ENCODE measurements around the gene SNRPB.

SNRPB gene

DNA sequence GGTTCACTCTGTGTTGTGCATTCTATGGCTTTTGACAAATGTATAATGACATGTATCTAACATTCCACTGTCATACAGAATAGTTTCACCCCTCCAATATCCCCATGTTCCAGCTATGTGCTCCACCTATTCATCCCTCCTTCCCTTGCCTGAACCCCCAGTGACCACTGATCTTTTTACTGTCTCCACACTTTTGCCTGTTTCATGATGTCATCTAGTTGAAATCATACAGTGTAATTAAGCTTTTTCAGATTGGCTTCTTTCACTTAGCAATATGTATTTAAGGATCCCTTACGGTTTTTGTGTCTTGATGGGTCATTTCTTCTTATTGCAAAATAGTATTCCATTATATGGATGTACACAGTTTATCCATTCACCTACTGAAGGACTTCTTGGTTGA, 50.1 kb downstream of the SNRPB start:
- DNase-seq (ENCODE audit: insufficient read length, low spot score) (no peak), FAIRE-seq (no peak)
- no peak for TF ChIP-seq POLR2A (IDR thresholded peaks at IDR 0.05; ENCODE audit: low read depth, low read length)

DNA sequence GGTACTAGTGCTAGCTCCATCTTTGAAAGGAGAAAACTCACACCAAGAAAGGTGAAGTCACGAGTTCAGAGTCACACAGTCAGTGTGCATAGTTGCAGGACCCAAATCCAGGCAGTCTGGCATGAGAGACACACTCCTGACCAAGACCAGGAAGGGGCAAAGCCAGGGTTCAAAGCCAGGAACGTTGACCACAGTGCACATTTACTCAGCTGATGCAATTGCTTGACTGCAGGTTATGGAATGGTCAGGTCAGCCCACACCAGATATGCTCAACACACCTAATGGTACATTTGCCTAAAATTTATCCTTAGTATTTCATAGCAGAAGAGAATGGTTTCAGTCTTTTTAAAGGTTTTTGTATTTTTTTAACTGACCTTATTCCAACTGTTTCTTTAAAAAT, 52.2 kb downstream of the SNRPB start:
- no peak for FAIRE-seq
- TF ChIP-seq POLR2A (IDR thresholded peaks at IDR 0.05; ENCODE audit: low read depth, low read length) = no peak
- no peak for DNase-seq (ENCODE audit: insufficient read length, low spot score)

DNA sequence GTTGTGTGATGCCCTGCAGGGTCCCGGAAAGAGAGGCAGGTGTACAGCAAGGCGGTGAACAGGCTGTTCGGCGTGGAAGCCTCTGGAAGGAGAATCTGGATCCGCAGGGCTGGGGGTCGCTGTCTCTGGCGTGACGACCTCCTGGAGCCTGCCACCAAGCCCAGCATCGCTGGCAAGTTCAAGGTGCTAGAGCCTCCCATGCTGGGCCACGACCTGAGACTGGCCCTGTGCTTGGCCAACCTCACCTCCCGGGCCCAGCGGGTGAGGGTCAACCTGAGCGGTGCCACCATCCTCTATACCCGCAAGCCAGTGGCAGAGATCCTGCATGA, 53.4 kb downstream of the SNRPB start:
- FAIRE-seq (no peak), DNase-seq (ENCODE audit: insufficient read length, low spot score) (no peak)

DNA sequence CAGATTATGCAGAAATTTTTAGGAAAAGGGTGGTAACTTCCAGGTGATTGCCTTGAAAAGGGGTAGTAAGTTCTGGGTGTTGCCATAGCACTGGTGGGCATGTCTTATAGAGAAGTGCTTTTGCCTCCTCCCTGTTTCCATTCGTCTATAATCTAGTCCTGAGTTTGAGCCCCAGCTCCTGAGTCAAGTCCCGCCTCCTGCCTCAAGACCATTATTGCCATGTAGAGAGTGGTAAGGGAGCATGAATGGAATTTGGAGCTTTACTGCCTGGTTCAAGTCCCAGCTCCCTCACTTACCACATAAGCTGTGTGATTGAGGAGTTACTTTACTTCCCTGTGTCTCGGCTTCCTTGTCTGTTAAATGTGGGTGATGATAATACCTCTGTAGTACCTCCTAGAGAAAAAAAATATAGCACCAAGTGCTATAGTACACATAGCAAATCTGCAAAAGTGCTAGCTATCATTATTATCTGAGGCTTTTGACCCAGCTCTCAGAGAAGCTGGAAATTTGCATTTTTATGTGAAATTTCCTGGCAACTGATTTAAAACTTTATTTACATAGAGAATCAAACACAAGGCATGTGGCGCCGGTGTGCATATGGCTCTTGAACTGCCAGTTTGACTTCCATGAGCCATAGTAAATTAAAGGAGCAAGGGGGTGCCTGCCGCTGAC, 53.9 kb downstream of the SNRPB start:
- TF ChIP-seq POLR2A (IDR thresholded peaks at IDR 0.05; ENCODE audit: low read depth, low read length) = no peak
- FAIRE-seq (no peak), DNase-seq (ENCODE audit: insufficient read length, low spot score) (no peak)

More for the DNA sequence above, 53.4 kb downstream of the SNRPB start:
- no peak for TF ChIP-seq POLR2A (IDR thresholded peaks at IDR 0.05; ENCODE audit: low read depth, low read length)

All from H54 (cell line).